ENCODE data around the gene DNAJC13.

The DNAJC13 gene

DNA sequence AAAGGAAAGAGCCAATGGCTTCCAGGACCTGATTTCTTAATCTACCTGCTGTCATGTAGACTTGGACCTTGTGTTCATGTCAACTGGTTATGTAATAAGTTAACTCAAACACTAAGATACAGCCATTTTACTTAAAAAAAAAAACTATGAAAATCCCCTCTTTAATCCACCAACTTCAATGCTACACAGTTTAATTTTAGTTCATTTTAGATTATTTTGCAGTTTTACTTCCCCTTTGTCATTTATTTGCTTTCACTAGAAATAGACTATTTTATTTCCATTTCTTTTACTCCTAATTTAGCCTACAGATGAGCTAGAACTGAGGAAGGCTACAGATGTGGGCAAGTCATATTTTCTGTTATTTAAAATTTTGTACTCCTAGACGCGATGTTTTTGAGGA, 10.7 kb upstream of the DNAJC13 start:
- DNase-seq (ENCODE audit: low read depth), result no peak

DNA sequence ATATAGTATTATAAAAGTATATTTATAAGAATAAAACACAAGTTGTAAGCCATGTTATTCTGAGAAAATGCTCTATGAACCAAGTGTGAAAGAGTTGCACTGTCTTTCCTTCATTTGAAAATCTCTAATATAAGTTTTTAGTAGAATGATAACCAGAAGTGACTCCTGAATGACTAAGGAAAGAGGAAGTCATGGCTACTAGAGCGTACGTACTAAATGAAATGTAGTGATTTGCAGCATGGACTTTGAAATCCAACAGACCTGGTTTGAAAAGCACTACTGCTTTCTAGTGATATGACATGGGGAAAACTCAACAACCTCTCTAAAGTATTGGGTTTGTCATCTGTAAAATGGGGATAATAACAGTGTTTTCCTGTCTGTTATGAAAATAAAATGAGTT, 10.3 kb upstream of the DNAJC13 start:
- DNase-seq (ENCODE audit: low read depth), result no peak

DNA sequence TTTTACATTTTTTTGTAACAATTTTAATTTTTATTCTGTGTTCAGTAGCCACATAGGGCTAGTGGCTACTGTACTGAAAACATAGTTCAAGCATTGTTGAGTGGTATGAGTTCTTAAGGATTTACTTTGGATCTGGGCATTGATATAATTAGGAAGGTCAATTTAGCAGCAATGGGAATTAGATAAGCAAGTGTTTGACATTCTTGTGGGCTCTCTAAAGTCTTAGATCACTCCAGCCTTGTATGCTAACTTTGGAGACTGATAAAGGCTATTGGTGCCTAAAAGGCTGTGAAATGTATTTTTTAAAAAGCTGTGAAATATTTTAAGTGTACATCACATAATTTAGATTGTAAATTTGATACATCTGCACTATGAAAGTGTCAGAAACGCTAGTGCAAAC, 2.5 kb upstream of the DNAJC13 start:
- no peak for DNase-seq (ENCODE audit: low read depth)

DNA sequence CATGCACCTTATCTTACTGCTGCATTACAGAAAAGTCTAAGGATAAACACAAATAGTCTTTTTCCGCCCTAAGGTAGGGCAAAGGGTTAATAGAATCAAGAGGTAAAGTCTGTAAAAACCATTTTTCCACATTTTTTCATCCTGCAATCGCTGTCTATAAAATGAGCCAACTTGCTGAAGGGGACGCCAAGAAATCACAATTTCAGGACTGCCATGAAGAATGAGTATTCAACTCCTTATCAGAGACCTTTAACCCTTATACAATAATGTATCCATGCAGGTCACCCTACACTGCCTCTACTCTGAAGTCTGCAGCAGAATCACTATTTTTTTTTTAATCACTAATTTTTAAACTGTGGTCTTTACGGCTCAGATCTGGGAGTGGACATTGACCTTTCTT, 1.1 kb upstream of the DNAJC13 start:
- no peak for DNase-seq (ENCODE audit: low read depth)

DNA sequence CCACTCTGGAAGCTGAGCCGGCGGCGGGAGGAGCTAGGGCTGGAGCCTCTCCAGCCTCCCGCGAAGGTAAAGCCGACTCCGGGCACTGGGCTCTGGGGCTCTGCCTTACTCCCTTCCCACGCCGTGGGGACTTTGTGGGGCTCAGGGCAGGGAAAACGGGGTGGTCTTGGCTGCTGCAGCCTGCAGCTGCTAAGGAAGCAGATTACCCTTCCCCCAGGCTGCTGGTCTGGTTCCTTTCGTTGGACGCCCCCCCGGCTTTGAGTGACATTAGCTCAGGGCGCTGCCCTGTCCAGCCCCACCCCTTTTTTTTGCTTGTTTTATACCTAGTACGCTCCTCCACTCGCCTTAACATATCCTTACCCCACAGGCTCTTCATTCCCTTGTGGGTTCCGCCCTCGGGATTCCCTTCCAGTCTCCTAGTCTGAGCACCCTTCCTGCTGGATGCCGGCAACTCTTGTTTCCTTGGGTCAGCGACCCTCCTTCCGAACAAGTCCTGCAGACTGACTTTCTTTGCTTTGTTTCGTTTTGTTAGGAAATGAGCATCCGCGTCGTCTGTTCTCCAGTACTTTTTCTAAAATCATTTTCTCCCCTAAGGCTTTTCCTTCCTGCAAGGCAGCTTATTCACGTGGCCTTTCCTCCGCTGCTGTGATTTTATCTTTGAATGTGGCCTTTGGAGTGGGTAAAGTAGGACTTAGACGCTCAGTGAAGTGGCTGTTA, 551 bp downstream of the DNAJC13 start:
- no peak for DNase-seq (ENCODE audit: low read depth)

DNA sequence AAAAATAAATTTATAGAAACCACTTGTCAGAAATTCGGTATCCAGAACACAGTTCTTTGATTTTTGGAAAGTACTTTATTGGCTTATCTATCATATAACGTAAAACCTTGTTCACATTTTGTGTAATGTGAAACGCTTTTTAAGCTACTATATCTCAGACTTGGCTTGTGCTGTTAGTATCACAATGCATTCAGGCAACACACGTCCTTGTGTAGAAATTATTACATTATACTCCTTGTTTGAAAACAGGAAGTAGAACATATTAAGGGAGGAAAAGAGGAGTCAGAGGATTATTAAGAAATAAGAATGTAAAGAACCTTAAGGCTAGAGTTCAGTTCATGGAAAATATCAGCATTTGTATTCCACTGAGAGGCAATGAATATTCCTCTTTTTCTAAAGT, 1.6 kb downstream of the DNAJC13 start:
- DNase-seq (ENCODE audit: low read depth), result no peak

DNA sequence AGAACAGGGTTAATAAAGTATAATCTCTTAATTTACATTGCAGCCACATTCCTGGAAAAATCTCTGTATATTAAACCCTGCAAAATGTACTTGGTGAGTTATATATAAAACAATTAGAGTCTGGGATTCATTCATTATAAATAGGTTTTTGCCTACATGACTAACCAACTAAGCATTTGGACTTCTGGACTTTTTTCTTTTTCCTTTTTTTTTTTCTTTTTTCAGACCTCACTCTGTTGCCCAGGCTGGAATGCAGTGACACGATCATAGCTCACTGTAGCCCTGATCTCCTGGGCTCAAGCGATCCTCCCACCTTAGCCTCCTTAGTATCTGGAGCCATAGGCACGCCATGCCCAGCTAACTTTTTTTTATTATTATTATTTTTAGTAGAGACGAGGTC, 4.5 kb downstream of the DNAJC13 start:
- DNase-seq (ENCODE audit: low read depth), result no peak

DNA sequence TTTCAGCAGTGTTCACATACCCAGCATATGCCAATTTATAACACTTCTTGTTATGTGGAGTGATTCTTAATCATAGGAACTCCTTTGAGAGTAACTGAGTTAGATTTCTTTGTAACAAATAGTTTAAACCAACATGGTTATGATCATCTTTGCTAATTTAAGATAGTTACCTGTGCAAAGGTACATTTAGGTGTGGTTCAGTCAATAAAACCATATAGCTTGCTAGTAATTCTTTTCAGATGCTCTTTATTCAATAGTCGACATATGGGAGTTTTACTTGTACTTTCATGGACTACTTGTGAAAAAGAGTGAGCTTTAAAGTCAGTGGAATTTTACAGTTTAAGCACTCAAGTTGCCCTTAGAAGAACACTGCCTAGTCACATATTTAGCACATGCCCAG, 5.2 kb downstream of the DNAJC13 start:
- no peak for DNase-seq (ENCODE audit: low read depth)

DNA sequence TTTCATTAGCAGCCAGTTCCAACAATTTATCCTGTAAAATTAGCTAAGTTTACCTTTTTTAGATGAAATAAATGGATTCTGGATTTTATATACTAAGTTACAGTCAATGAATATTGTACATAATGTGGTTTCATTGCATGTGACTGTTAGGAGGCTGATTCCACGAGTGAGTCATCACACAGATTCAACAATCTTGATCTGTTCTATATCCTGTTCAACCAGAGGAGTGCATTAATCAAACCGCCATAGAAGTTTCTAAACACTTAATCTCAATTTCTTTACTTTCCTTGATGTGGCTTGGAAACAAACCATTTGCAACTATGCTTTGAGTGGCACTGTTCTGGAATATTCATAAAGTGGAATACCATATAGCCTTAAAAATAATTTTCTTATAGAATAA, 15.3 kb downstream of the DNAJC13 start:
- DNase-seq (ENCODE audit: low read depth), result no peak

DNA sequence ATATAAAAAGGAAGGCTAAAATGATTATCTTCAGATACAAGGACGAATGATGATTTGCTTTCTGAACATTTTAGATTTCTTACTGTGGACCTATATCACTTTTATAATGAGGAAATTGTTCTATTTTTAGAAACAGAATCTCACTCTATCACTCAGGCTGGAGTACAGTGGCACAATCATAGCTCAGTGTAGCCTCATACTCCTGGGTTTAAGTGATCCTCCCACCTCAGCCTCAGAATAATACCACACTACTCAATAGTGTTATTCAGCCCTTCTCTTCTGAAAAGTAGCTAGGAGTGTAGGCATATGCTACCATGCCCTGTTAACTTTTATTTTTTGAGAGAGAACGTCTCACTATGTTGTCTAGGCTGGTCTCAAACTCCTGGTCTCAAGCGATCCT, 15.8 kb downstream of the DNAJC13 start:
- no peak for DNase-seq (ENCODE audit: low read depth)

DNA sequence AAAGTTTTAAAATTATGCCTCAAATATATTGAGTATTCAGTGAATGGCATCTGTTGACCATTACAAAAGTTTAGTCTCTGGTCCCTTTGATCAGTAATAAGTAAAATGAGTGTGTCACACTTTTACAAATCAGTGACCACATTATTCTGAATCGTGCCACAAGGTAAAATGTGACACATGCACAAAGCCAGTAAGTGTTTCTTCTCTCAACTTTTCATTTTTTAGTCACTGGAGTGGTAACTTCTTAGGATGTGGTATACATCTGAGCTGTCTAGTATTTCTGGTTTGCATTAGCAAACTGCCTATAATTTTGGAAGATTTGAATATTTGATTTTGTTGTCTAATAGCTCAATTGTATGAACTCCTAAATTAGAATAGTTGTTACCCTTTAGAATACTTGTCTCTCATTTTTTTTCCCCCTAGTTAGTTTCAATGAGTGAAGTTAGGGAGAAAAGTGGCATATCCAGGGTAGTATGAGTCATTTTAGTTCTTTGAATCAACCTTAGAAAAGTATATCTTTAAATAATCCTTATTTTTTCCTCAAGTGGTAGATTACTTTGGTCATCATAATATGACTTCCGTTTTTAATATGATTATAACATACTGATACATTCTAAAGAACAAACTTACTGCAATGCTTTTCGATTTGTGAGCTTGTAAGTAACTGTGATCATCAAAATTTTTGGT, 18.1 kb downstream of the DNAJC13 start:
- DNase-seq (ENCODE audit: low read depth), result no peak

DNA sequence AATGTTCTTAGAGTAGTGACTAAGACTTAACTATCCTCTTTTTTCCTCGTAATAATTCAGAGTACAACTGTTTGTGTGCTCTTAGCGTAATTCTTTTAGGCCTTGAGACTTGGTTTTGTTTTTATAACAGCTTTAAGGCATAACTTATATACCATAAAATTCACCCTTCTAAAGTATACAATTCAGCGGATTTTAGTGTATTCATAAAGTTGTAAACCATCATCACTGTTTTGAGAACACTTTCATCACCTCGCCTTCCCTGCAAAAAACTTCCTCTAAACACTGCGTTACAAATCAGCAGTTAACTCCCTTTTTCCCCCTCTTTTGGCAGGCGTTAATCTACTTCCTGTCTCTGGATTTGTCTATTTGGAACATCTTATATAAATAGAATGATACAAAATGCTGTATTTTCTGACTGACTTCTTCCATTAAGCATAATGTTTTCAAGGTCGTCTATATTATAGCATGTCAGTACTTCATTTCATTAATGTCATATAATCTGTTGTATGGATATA, 18.7 kb downstream of the DNAJC13 start:
- no peak for DNase-seq (ENCODE audit: low read depth)

DNA sequence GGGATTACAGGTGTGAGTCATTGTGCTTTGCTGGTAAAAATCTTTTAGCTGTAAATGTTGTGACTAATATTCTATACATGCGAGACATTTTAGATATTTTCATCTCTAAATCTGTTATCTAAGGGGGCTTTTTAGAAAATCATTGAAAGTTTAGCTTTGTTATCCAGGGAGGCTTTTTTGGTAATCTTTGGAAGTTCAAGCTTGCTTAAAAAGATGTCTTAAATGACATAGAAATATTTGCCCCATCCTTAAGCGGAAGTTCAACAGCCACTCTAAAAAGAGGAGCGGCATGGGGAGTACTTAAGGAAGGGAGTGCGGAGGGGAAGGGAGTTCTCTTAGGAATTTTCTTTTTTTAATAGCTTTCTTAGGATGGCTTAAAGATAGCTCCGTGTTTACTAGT, 26.1 kb downstream of the DNAJC13 start:
- DNase-seq (ENCODE audit: low read depth), result no peak

DNA sequence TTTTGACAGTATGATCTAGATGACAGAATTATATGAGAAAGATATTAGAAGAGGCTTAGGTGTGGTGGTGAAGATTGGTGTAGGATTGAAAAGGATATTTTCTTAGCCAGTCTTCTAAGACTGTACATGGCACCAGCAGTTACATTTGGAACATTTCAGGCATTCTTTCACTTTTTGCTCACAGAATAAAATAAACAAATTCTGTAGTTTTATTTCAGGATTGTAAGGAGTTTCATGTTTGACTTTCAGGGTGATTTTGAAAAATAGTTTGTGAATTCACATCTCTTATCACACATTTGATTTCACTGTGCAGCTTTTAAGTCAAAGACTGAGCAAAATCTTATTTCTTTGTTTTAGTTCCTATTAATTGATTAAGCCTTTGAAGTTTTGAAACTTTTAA, 27.1 kb downstream of the DNAJC13 start:
- DNase-seq (ENCODE audit: low read depth), result no peak

DNA sequence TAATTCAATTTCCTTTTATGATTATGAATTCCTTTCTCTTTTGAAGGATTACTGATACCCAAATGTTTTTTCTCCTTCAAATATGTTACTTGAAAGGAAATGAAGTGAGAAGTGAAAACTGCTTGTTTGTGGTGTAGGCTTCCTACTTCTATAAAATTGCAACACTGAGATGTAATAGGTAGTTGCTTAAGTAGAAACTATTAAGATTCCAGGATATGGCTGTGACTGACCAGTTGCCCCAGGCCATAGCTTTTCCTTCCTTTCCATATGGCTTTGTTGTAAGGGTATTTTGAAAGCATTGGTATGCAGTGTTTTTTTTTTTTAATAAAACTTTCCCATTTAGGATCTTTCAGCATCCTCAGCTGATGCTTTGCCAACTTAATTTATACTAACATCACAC, 28.5 kb downstream of the DNAJC13 start:
- no peak for DNase-seq (ENCODE audit: low read depth)

DNA sequence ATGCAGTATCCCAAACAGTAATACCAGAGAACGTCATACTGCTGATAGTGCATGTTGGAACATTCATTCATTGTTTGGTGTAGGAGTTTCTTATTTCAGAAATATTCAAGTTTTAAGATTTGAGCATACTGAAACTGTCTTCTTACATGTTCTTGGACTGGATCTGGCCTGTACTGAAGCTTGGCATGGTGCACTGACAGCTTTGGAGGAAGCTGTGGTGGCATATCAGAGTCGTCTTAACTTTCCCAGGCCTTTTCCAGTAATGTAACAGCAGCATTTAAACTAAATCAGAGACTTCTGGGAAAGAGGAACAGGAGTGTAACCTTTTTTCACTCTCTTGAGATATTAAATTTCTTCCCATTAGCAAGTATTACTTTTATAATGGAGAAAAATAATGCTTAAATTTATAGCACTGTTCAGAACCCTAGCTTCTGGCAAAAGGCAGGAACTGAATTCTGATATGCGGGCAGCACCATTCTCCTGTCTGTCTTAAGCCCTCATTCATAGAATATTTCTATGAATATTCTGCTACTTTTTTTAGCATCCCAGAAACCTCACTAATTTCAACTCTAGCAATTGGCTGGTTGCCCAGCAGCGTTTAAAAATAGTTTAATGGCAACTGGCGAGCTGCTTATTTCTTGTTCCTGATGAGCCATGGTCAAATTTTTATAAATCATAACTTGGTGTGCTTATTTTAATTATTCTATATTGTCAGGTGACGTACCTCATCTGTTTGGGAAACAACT, 31.1 kb downstream of the DNAJC13 start:
- DNase-seq (ENCODE audit: low read depth), result no peak

DNA sequence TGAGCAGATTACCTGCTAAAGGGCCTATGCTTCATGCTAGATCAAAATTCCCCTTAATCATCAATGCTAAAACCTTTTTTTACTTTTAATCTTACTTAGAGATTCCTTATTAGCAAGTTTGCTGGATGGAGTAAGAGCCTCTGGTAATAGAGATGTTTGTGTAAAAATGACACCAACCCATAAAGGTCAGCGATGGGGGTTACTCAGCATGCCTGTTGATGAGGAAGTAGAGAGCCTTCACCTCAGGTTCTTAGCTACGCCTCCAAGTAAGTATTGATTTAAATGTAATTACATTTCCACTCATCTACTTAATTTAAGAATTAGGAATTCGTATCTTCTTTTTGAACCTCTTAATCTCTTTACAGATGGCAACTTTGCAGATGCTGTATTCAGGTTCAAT, 38.8 kb downstream of the DNAJC13 start:
- no peak for DNase-seq (ENCODE audit: low read depth)

DNA sequence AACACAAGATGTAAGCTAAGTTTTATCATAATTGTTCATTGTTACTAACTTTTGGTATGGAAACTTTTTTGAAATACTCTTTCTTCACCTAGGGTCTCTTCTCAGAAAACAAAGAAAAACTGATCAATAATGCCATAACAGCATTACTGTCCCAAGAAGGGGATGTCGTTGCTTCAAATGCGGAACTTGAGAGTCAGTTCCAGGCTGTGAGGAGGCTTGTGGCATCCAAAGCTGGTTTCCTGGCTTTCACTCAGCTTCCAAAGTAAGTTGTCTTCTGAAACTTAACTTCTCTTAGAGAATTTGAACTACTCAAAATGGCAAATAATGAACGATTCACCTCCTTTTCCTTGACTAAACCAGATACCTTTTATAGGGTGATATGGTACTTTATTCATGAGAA, 39.3 kb downstream of the DNAJC13 start:
- DNase-seq (ENCODE audit: low read depth), result no peak

DNA sequence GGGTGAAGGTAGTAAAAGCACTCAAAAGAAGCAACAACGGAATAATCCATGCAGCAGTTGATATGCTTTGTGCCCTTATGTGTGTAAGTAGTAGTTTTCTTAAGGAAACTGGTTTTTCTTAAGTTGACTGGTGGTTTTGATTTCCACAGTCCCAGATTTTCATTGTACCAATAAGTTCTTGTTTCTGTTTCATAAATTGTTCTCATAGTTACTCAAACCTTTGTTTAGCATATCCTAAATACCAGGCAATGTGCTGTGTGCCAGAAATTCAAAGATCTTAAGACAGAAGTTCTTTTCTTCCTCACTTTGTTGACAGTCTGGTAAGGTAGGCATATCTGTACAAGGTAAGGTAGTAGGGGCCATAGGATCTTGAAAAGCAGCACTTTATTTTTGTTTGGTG, 40.0 kb downstream of the DNAJC13 start:
- no peak for DNase-seq (ENCODE audit: low read depth)

DNA sequence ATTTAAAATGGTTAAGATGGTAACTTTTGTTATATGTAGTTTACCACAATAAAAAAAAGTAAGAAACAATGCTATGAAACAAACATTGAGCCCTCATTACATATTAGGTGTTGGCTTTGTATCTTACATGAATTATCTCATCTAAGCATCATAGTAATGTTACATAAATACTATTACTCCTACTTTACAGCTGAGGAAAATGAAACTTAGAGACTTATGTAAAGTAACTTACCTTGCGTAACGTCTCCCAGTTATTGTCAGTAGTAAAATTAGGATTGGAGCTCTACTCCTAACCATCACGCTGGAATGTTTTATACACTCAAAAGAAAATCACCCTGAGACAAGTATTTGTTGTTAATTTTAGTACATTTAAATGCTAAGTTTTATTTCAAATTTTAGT, 42.2 kb downstream of the DNAJC13 start:
- no peak for DNase-seq (ENCODE audit: low read depth)

DNA sequence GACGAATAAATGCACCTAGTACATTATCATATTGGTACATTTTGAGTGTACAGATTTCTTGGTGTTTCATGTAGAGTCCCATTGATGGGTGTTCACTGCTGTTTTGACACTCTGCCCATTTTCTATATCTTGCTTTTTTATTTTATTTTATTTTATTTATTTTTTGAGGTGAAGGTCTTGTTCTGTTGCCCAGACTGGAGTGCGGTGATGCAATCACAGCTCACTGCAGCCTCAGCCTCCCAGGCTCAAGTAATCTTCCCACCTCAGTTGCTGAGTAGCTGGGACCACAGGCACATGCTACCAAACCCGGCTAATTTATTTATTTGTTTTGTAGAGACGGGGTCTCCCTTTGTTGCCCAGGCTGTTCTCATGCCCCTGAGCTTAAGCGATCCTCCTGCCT, 44.2 kb downstream of the DNAJC13 start:
- DNase-seq (ENCODE audit: low read depth), result no peak

DNA sequence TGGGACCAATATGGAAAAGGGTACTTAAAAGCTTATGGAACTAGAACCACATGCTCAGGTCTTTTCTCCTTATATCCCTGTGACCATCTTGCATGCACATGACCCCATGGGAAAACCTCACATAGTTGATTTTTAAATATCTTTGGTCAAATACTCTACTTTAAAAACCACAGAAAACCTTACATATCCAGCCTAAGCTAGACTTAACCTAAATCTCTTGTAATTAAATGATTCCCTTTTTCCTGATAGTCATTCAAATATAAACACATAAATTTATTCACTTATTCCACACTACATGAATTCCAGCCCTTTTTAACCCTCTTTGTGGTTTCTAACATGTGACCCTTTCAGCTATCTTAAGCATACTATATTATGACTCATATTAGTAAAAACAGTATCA, 46.8 kb downstream of the DNAJC13 start:
- DNase-seq (ENCODE audit: low read depth), result no peak

DNA sequence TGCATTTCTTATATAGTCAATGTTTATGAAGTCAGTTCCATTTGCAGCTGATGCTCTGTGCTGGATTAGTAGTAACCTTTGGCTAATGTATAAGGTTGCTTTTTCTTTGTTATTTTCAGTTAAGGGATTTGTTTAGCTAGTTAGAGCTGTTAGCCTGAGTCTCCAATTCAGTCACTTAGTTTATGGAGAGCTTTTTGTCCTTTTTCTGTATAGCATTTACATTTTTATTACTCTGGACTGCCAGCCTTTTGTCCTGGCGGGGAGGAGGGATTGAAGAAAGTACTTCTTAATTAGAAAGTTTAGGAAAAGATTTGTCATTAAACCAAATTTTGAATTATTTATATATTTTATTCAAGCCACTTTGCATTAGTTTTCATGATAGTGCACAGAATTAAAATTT, 52.0 kb downstream of the DNAJC13 start:
- no peak for DNase-seq (ENCODE audit: low read depth)

All from stimulated activated CD8-positive, alpha-beta memory T cell treated with anti-CD3 and anti-CD28 coated beads, Interleukin-15, amount 100 ng/mL, for 24 hours (primary cell).